GM12878 (cell line): ENCODE results near the gene ULBP1. TPM values are rescaled to one million over a fixed set of nuclear protein-coding genes. Genes with fewer than 3 reads are reported as not detected.

Experiments used
- BCL3 ChIP-seq: IDR thresholded peaks from 2 replicates; pipeline ENCODE4 v1.6.1; 2011; ENCODE audit warnings: borderline replicate concordance, low read depth, mild to moderate bottlenecking, moderate library complexity, low read length; ENCODE audit not compliant: insufficient read depth, poor library complexity, severe bottlenecking
- CREM ChIP-seq: IDR thresholded peaks from 2 replicates; pipeline ENCODE4 v1.6.1; 2014; ENCODE audit warnings: antibody characterized with exemption, low read depth
- EGR1 ChIP-seq, 2 experiments: IDR thresholded peaks; 1 replicate in 1 of 2; 2 replicates in 1 of 2; pipeline ENCODE4 v1.6.1; 2011 to 2012; ENCODE audit warnings: low read depth in 2 of 2, low read length in 2 of 2, borderline replicate concordance in 1 of 2, mild to moderate bottlenecking in 1 of 2, moderate library complexity in 1 of 2
- FOXK2 ChIP-seq: fragments of 450-650 bp; IDR thresholded peaks from 2 replicates; pipeline ENCODE4 v1.6.1; 2017; ENCODE audit warnings: mild to moderate bottlenecking, moderate library complexity
- HDAC6 ChIP-seq: fragments of 200-600 bp; sonication (generic); IDR thresholded peaks from one replicate; pipeline ENCODE4 v1.8.0; 2017; ENCODE audit warnings: antibody characterized with exemption; ENCODE audit not compliant: unreplicated experiment
- KDM1A ChIP-seq: fragments of 200-600 bp; sonication (generic); IDR thresholded peaks from 2 replicates; pipeline ENCODE4 v1.6.1; 2016; ENCODE audit warnings: borderline replicate concordance
- MEF2B ChIP-seq: fragments of 450-650 bp; IDR thresholded peaks from 2 replicates; pipeline ENCODE4 v1.6.1; 2018; ENCODE audit warnings: mild to moderate bottlenecking, moderate library complexity; ENCODE audit not compliant: partially characterized antibody, poor library complexity, severe bottlenecking
- NFIC ChIP-seq: IDR thresholded peaks from 2 replicates; pipeline ENCODE4 v1.6.1; 2012; ENCODE audit warnings: low read depth, mild to moderate bottlenecking, inconsistent platforms, low read length, moderate library complexity
- NFYB ChIP-seq: IDR thresholded peaks from 2 replicates; pipeline ENCODE4 v1.6.1; 2011; ENCODE audit warnings: low read depth, mild to moderate bottlenecking, low read length, improper control_type of control experiment, moderate library complexity; ENCODE audit not compliant: insufficient read depth
- NKRF ChIP-seq: fragments of 450-650 bp; conservative IDR thresholded peaks from 2 replicates; pipeline ENCODE4 v1.6.1; 2017; ENCODE audit warnings: mild to moderate bottlenecking, moderate library complexity
- NR2F1 ChIP-seq: fragments of 450-650 bp; conservative IDR thresholded peaks from 2 replicates; pipeline ENCODE4 v1.6.1; 2017; ENCODE audit warnings: mild to moderate bottlenecking
- NRF1 ChIP-seq: conservative IDR thresholded peaks from 2 replicates; pipeline ENCODE4 v1.6.1; 2011; ENCODE audit warnings: mild to moderate bottlenecking, low read depth, low read length, improper control_type of control experiment
- PAX8 ChIP-seq: fragments of 450-650 bp; IDR thresholded peaks from 2 replicates; pipeline ENCODE4 v1.6.1; 2017; ENCODE audit warnings: mild to moderate bottlenecking, moderate library complexity
- POLR2AphosphoS2 ChIP-seq: IDR thresholded peaks from 2 replicates; pipeline ENCODE4 v1.6.1; 2011; ENCODE audit warnings: low read depth, mild to moderate bottlenecking, low read length, improper control_type of control experiment, moderate library complexity
- PRDM15 ChIP-seq: fragments of 450-650 bp; formaldehyde crosslinking; IDR thresholded peaks from 2 replicates; pipeline ENCODE4 v1.4.0; 2020; ENCODE audit warnings: mild to moderate bottlenecking, moderate library complexity
- SIN3A ChIP-seq: IDR thresholded peaks from 2 replicates; pipeline ENCODE4 v1.6.1; 2012; ENCODE audit warnings: low read depth, low read length, improper control_type of control experiment
- SIX5 ChIP-seq: IDR thresholded peaks from 2 replicates; pipeline ENCODE4 v1.6.1; 2011; ENCODE audit warnings: mild to moderate bottlenecking, low read depth, low read length, moderate library complexity; ENCODE audit not compliant: severe bottlenecking
- SMARCA5 ChIP-seq: fragments of 450-650 bp; IDR thresholded peaks from 2 replicates; pipeline ENCODE4 v1.6.1; 2017; ENCODE audit warnings: mild to moderate bottlenecking
- STAT1 ChIP-seq: fragments of 450-650 bp; conservative IDR thresholded peaks from 2 replicates; pipeline ENCODE4 v1.6.1; 2014; ENCODE audit warnings: antibody characterized with exemption, mild to moderate bottlenecking
- TCF7 ChIP-seq: IDR thresholded peaks from 2 replicates; pipeline ENCODE4 v1.6.1; 2014; ENCODE audit warnings: antibody characterized with exemption, borderline replicate concordance
- YY1 ChIP-seq: IDR thresholded peaks from 2 replicates; pipeline ENCODE4 v1.6.1; 2011; ENCODE audit warnings: low read depth, mild to moderate bottlenecking, low read length
- ZNF24 ChIP-seq: fragments of 450-650 bp; IDR thresholded peaks from 2 replicates; pipeline ENCODE4 v1.6.1; 2017; ENCODE audit warnings: antibody characterized with exemption, mild to moderate bottlenecking
- polyA plus RNA-seq, 11 experiments: library from polyadenylated mRNA; depleted of rRNA in 4 of 11; unstranded in 6 of 11; stranded (reverse) in 5 of 11; fragments of >200 nt; fragmentation: Nextera tagmentation in 4 of 11; fragmentation: Illumina TruSeq in 1 of 11; extraction: Ambion mirVana in 4 of 11; extraction: Trizol in 1 of 11; gene quantifications; 1 replicate in 1 of 11; 2 replicates in 10 of 11; pipeline versions ENCODE4 v1.2.1 to v1.2.3, GENCODE V29; 2011 to 2016; ENCODE audit warnings: inconsistent platforms in 2 of 11, missing spikeins in 2 of 11, low read depth in 1 of 11
- total RNA-seq, 4 experiments: library from RNA; depleted of rRNA in 3 of 4; stranded (reverse); fragments of >200 nt in 3 of 4; fragmentation: Illumina TruSeq in 1 of 4; extraction: Trizol in 1 of 4; gene quantifications; 2 replicates each; pipeline versions ENCODE4 v1.2.1 to v1.2.3, GENCODE V29; 2013 to 2021

Gene ULBP1
- total and polyA plus RNA-seq, 10 of the 15 experiments (the other 5 are each of a cell fraction or from before 2014, with no cell fraction given) = 0.02 to 0.12 (median 0.04) TPM; not detected in 7

GRCh38 chr6:149938571-149939355 lies 25.0 kb upstream of the ULBP1 start (continued):
- no peak for TF ChIP-seq NRF1
- TF ChIP-seq STAT1 = no peak
- TF ChIP-seq EGR1 (IDR thresholded peaks at IDR 0.05; ENCODE audit: borderline replicate concordance in 1 of 2, low read depth in 2 of 2, low read length in 2 of 2) = no peak
- TF ChIP-seq SIN3A = no peak
- no peak for TF ChIP-seq SIX5
- peak; percentile 85 for TF ChIP-seq CREM
- TF ChIP-seq HDAC6 = no peak
- TF ChIP-seq POLR2AphosphoS2 = no peak
- peak; percentile 71; the same call in 1 of the 2 replicates for TF ChIP-seq NFIC
- peak; percentile 41 for TF ChIP-seq MEF2B
- TF ChIP-seq PRDM15 (CRISPR knock-in tag) = no peak
- TF ChIP-seq FOXK2 = no peak
- TF ChIP-seq PAX8 = no peak
- no peak for TF ChIP-seq KDM1A
- no peak; the same call in 1 of the 2 replicates for TF ChIP-seq TCF7
- no peak for TF ChIP-seq ZNF24
- no peak for TF ChIP-seq NFYB
- no peak for TF ChIP-seq BCL3
- TF ChIP-seq SMARCA5 = no peak
- peak; percentile 60 for TF ChIP-seq NR2F1
- no peak for TF ChIP-seq NKRF
- no peak for TF ChIP-seq YY1
